Measurements from ENCODE around the gene VDAC2. TPM values are rescaled to one million over a fixed set of nuclear protein-coding genes. Genes with fewer than 3 reads are reported as not detected.
A peak's percentile ranks its signal among the peaks of the same experiment; 100 is the strongest.

Gene VDAC2
- total and polyA plus RNA-seq, 8 donors = 140 to 187 (median 168) TPM

DNA sequence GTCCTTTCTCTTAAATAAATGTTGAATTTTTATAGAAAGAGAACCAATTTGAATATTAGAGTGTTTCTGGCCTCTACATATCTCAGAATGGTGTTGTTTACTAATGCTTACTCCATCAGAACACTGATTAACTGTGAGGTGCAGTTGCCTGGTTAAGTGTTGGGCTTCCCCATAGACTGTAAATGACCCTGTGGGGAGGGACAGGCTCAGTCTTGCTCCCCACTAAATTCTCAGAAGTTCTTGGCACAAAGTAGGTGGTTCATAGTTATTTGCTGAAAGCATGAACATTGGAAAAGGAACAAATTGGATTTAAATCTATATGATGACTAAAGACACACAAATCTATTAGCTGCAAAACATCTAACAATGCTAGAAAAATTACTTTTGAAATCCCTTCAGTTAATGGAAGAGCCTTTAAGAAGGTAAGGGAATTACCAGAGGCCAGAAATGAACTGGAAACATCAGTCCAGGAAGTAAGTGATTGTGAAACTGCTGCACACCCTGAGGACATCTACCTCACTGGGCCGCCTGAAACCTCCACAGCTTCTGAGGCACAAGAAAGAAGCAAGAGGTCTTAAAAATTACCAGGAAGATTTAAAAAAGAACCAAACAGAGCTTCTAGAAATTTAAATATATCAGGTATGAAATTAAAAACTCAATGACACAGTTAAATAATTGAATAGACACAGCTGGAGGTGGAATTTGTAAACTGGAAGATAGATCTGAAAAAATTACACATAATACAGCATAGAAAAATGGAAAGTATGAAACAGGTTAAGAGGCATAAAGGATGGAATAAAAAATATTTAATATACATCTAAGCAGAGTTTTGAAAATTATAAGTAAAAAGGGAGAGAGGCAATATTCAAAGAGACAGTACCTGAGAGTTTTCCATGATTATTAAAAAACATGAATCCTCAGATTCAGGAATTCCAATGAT lies 43.0 kb downstream of the VDAC2 start:
- no peaks in the 10 kb centered on the region for H3K27me3 ChIP-seq
- H3K4me3 ChIP-seq = no peak overlapping the region
- no peak overlapping the region for H3K27ac ChIP-seq
- H3K36me3 ChIP-seq = no peaks in the 10 kb centered on the region
- no peak for ATAC-seq
- peaks cover 0 to 26% of the 10 kb centered on the region in 2 donors for H3K9me3 ChIP-seq
- H3K4me1 ChIP-seq = no peaks in the 10 kb centered on the region
- intact Hi-C loops (cut with DNase I) = no loop called here
- TF ChIP-seq CTCF (IDR thresholded peaks at IDR 0.05) = no peak
- no peak for DNase-seq

- ATAC-seq = no peak
- no peak for DNase-seq
- no peak overlapping the region for H3K4me3 ChIP-seq
- H3K27me3 ChIP-seq = no peaks in the 10 kb centered on the region
- no peak overlapping the region for H3K27ac ChIP-seq
- peaks cover 0 to 26% of the 10 kb centered on the region in 2 donors for H3K9me3 ChIP-seq
- H3K4me1 ChIP-seq = no peaks in the 10 kb centered on the region
- no peak for TF ChIP-seq CTCF (IDR thresholded peaks at IDR 0.05)
- no peaks in the 10 kb centered on the region for H3K36me3 ChIP-seq
- intact Hi-C loops (cut with DNase I) = no loop called here
Measured at GRCh38 chr10:75254739-75255138, 44.1 kb downstream of the VDAC2 start.

DNA sequence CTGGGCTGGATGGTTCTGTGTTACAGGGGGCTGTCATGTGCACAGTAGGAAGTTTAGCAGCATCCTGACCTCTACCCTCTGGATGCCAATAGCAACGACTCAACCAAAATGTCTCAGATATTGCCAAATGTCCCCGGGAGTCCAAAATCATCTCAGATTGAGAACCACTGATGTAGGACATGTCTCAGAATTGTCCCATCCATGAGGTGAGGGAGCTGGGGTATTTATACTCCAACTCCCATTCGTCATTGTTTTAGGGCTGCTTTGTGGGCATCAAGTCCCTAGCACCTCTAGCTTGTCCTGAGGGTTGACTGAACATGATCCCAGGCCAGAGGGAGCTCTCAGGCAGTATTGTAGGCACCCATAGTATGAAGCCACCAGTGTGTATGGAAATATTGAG lies 50.4 kb downstream of the VDAC2 start:
- no peaks in the 10 kb centered on the region for H3K9me3 ChIP-seq
- H3K27me3 ChIP-seq = no peaks in the 10 kb centered on the region
- ATAC-seq = no peak
- TF ChIP-seq CTCF (IDR thresholded peaks at IDR 0.05) = no peak
- H3K36me3 ChIP-seq = no peaks in the 10 kb centered on the region
- intact Hi-C loops (cut with DNase I) = no loop called here
- no peak overlapping the region for H3K27ac ChIP-seq
- no peak overlapping the region for H3K4me3 ChIP-seq
- DNase-seq = no peak
- H3K4me1 ChIP-seq = no peaks in the 10 kb centered on the region

- Histone ChIP-seq H3K27ac (no peak overlapping the region), H3K36me3 (no peaks in the 10 kb centered on the region), H3K4me1 (no peaks in the 10 kb centered on the region), H3K4me3 (no peak overlapping the region), H3K9me3 (no peaks in the 10 kb centered on the region), H3K27me3 (no peaks in the 10 kb centered on the region)
- TF ChIP-seq CTCF (IDR thresholded peaks at IDR 0.05) = no peak
- DNase-seq (no peak), ATAC-seq (no peak)
- intact Hi-C loops (cut with DNase I) = no loop called here
Measured at GRCh38 chr10:75261813-75262705, 51.5 kb downstream of the VDAC2 start.

DNA sequence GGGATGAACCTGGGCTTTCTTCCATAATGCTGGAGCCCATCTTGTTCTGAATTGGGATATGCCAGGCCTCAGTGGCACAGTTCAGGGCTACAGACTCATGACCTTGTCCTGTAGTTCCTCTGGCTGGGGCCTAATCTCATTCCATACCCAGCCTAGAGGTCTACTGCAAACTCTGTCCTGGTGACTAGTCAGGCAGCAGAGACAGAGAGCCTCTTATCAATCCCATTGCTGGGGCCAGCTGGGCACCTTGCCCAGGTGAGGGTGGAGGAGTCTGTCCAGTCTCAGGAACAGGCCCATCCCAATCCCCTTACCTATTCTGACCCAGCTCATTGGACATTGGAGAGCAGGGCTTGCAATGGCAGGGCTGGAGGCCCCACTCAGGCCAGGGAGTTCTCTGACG lies 53.2 kb downstream of the VDAC2 start:
- ATAC-seq = peak; percentile 40

More for the DNA sequence above, 53.2 kb downstream of the VDAC2 start:
- no peak for TF ChIP-seq CTCF (IDR thresholded peaks at IDR 0.05)
- H3K9me3 ChIP-seq = no peaks in the 10 kb centered on the region
- DNase-seq = no peak
- H3K27ac ChIP-seq = no peak overlapping the region
- no peaks in the 10 kb centered on the region for H3K4me1 ChIP-seq
- intact Hi-C loops (cut with DNase I) = no loop called here
- no peaks in the 10 kb centered on the region for H3K36me3 ChIP-seq
- no peak overlapping the region for H3K4me3 ChIP-seq
- H3K27me3 ChIP-seq = no peaks in the 10 kb centered on the region
